ENCODE data around the gene DPP6.

Gene DPP6

GRCh38 chr7:154693661-154694060 is 641.5 kb downstream of the DPP6 start:
- Histone ChIP-seq H3K27ac (no peak overlapping the region), H3K4me3 (ENCODE audit: low read depth, low read length) (no peak overlapping the region), H3K36me3 (replicated peaks) (no peaks in the 10 kb centered on the region), H3K27me3 (replicated peaks) (no peaks in the 10 kb centered on the region)
- no peak for TF ChIP-seq CTCF (IDR thresholded peaks at IDR 0.05; ENCODE audit: low read depth, low read length, missing control alignments)
- in situ Hi-C loops (cut with HindIII; ENCODE audit: low pct_ligation_motif_present, low sequenced_read_pairs) = no loop called here
- no peak for DNase-seq

DNA sequence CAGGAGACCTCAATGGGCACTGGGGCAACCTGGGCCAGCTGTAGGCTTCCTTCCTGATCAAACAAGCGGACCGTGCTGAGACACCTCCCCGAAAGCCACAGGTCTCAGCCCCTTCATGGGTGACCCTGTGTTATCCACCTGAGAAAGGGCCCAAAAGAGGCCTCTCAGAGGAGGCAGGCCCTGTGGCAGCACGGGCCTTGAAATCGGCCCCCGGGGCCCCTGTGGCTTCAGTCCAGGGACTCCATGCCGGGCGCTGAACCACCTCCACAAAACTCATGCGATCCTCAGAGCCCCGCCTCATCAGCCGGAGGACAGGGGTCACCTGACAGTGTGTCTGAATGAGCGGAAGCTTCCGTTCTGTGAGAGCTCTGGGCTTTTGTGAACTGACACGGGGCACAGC is 643.6 kb downstream of the DPP6 start:
- Histone ChIP-seq H3K36me3 (replicated peaks) (no peaks in the 10 kb centered on the region), H3K27me3 (replicated peaks) (no peaks in the 10 kb centered on the region), H3K27ac (no peak overlapping the region), H3K4me3 (ENCODE audit: low read depth, low read length) (no peak overlapping the region)
- DNase-seq = no peak
- in situ Hi-C loops (cut with HindIII; ENCODE audit: low pct_ligation_motif_present, low sequenced_read_pairs) = no loop called here
- TF ChIP-seq CTCF (IDR thresholded peaks at IDR 0.05; ENCODE audit: low read depth, low read length, missing control alignments) = no peak

- no peak for TF ChIP-seq CTCF (IDR thresholded peaks at IDR 0.05; ENCODE audit: low read depth, low read length, missing control alignments)
- H3K27me3 ChIP-seq (replicated peaks) = no peaks in the 10 kb centered on the region
- H3K4me3 ChIP-seq (ENCODE audit: low read depth, low read length) = no peak overlapping the region
- in situ Hi-C loops (cut with HindIII; ENCODE audit: low pct_ligation_motif_present, low sequenced_read_pairs) = no loop called here
- H3K27ac ChIP-seq = no peak overlapping the region
- DNase-seq = no peak
- no peaks in the 10 kb centered on the region for H3K36me3 ChIP-seq (replicated peaks)
Observed at GRCh38 chr7:154696556-154696955, 644.4 kb downstream of the DPP6 start.

DNA sequence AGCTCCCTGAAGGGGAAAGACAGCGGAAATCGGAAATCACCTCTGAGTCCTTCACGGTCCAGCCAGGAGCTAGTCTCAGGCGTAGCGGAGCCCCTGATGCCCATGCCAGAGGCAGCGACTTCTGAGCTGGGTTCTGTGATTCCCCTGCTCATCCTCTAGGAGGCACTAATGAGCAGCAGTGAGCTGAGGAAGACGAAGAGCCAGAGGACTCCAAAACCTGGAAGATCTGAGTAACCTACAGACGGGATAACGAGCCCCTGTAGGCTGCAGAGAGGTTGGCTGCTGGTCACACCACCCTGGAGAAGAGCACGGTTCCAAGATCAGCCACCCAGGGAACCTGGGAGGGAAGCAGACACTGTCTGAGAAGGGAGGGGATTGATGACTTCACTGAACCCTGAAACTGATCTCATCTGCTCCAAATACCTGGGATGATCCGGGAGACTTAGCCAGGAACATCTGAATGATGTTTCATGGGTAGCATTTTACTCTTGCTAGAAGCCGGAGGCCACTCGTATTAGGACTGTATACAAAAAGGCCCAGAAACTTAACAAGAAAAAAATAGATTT is 646.6 kb downstream of the DPP6 start:
- no peak overlapping the region for H3K4me3 ChIP-seq (ENCODE audit: low read depth, low read length)
- in situ Hi-C loops (cut with HindIII; ENCODE audit: low pct_ligation_motif_present, low sequenced_read_pairs) = no loop called here
- H3K27ac ChIP-seq = no peak overlapping the region
- no peak for DNase-seq
- TF ChIP-seq CTCF (IDR thresholded peaks at IDR 0.05; ENCODE audit: low read depth, low read length, missing control alignments) = peak; percentile 3
- no peaks in the 10 kb centered on the region for H3K27me3 ChIP-seq (replicated peaks)
- H3K36me3 ChIP-seq (replicated peaks) = no peaks in the 10 kb centered on the region

DNA sequence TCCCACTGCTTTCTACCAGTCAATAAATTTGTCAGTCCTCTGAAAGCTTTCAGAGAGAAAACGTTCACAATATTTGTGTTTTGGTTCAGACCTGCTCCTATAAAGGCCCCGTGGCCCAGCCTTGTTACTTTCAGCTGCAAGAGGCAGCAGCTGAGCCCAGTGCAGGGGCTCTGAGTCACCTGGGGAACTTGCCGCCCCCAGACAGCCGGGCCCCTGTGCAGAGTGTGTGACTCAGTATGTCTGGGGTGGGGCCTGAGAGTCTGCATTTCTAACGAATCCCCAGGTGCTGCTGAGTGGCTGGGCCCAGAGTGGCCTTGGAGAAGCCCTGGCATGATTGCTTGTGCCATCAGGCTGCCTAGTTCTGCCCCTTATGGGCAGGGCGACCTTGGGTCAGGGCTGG is 647.2 kb downstream of the DPP6 start:
- Histone ChIP-seq H3K27me3 (replicated peaks) (no peaks in the 10 kb centered on the region), H3K27ac (no peak overlapping the region), H3K4me3 (ENCODE audit: low read depth, low read length) (no peak overlapping the region), H3K36me3 (replicated peaks) (no peaks in the 10 kb centered on the region)
- DNase-seq = no peak
- no peak for TF ChIP-seq CTCF (IDR thresholded peaks at IDR 0.05; ENCODE audit: low read depth, low read length, missing control alignments)
- in situ Hi-C loops (cut with HindIII; ENCODE audit: low pct_ligation_motif_present, low sequenced_read_pairs) = no loop called here

DNA sequence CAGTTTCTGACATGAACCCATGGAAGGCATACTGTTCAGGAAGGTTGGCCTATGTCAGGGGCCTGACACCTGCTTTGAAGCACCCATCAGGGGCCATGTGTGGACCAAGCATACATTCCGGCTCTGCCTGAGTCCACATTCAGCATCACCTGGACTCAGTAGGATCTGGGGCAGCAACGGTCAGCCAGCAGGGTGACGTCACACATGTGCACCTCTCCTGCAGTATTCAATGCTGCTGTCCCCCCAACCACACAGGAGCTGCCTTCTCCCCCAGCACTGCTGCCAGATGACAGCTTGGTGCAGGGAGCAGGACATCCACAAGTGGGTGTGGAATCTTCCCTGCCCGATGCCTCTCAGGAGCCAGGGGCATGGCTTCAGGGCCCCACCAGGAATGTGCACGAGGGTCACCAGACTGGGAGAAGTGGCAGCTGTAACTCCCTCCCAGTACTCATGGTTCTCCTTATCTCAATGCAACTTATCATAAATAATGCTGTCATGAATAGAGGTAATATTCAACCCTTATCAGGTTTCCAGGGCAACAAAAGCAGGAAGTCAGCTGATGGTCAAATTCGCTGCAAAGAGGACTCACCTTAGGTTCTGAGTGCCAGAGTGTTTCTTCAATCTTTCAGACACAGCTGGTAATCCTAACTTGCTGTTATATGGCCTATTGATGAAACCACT is 657.8 kb downstream of the DPP6 start:
- H3K36me3 ChIP-seq (replicated peaks) = no peaks in the 10 kb centered on the region
- DNase-seq = no peak
- no peak for TF ChIP-seq CTCF (IDR thresholded peaks at IDR 0.05; ENCODE audit: low read depth, low read length, missing control alignments)
- H3K27ac ChIP-seq = no peak overlapping the region
- H3K27me3 ChIP-seq (replicated peaks) = no peaks in the 10 kb centered on the region
- in situ Hi-C loops (cut with HindIII; ENCODE audit: low pct_ligation_motif_present, low sequenced_read_pairs) = no loop called here
- H3K4me3 ChIP-seq (ENCODE audit: low read depth, low read length) = no peak overlapping the region

All from brain microvascular endothelial cell (primary cell).